PC-3 (cell line): Measurements from ENCODE around the gene PDLIM4. TPM values are rescaled to one million over a fixed set of nuclear protein-coding genes. Genes with fewer than 3 reads are reported as not detected.

Source experiments
- ATAC-seq: fragments of 200-7000 bp; cut with Tn5 transposase; 2 replicates; pipeline ENCODE4 v1.9.1; 2020; ENCODE audit warnings: mild to moderate bottlenecking, moderate library complexity
- BruUV-seq: library from RNA; stranded (reverse); fragments of 400-500 nt; replicated peaks from 2 replicates; lab custom pipeline; 2021; lab: Mats Ljungman, UMichigan
- CTCF ChIA-PET: fragments of 300-600 bp; sonication (Branson Sonifier 250); formaldehyde crosslinking; loops from one replicate; lab custom pipeline; 2022; ENCODE audit warnings: antibody characterized with exemption; lab: Charles Lee
- POLR2A ChIA-PET: fragments of 300-600 bp; sonication (Branson Sonifier 250); formaldehyde crosslinking; loops from one replicate; lab custom pipeline; 2022; ENCODE audit warnings: antibody characterized with exemption; ENCODE audit not compliant: unreplicated experiment; lab: Charles Lee
- DNase-seq: peaks from one replicate; pipeline ENCODE4 v3.0.0-alpha.2; 2015
- H2AFZ ChIP-seq: fragments of 300-600 bp; sonication (generic); 2 replicates; pipeline ENCODE4 v1.6.0; 2016; ENCODE audit warnings: antibody characterized with exemption, low read length
- H3F3A ChIP-seq: fragments of 300-600 bp; sonication (generic); one replicate; pipeline ENCODE4 v1.6.0; 2017; ENCODE audit warnings: antibody characterized with exemption, low read length, control low read depth, mild to moderate bottlenecking; ENCODE audit not compliant: unreplicated experiment
- H3K27ac ChIP-seq: fragments of 300-600 bp; sonication (generic); 2 replicates; pipeline ENCODE4 v1.5.1; 2016; ENCODE audit warnings: mild to moderate bottlenecking, low read length
- H3K27me3 ChIP-seq: fragments of 300-600 bp; sonication (generic); 2 replicates; pipeline ENCODE4 v1.6.1; 2016; ENCODE audit warnings: low read length, mixed read lengths
- H3K36me3 ChIP-seq: fragments of 300-600 bp; sonication (generic); 2 replicates; pipeline ENCODE4 v1.6.1; 2016; ENCODE audit warnings: low read depth, mixed run types, low read length, mixed read lengths
- H3K4me1 ChIP-seq: fragments of 300-600 bp; sonication (generic); 2 replicates; pipeline ENCODE4 v1.5.1; 2016; ENCODE audit warnings: low read length; ENCODE audit not compliant: insufficient read depth
- H3K4me2 ChIP-seq: fragments of 300-600 bp; sonication (generic); 2 replicates; pipeline ENCODE4 v1.6.0; 2016; ENCODE audit warnings: low read length
- H3K4me3 ChIP-seq: fragments of 300-600 bp; sonication (generic); 2 replicates; pipeline ENCODE4 v1.5.1; 2016; ENCODE audit warnings: mild to moderate bottlenecking, low read length, mixed read lengths
- H3K79me2 ChIP-seq: fragments of 300-600 bp; sonication (generic); 2 replicates; pipeline ENCODE4 v1.6.1; 2017; ENCODE audit warnings: low read length, mixed read lengths
- H3K9ac ChIP-seq: fragments of 300-600 bp; sonication (generic); 2 replicates; pipeline ENCODE4 v1.6.0; 2016; ENCODE audit warnings: mild to moderate bottlenecking, low read length
- H3K9me2 ChIP-seq: fragments of 300-600 bp; sonication (generic); replicated peaks from 2 replicates; pipeline ENCODE4 v1.6.1; 2016; ENCODE audit warnings: mixed run types, low read length, mixed read lengths
- H3K9me3 ChIP-seq: fragments of 300-600 bp; sonication (generic); 2 replicates; pipeline ENCODE4 v1.6.1; 2016; ENCODE audit warnings: low read length, mixed read lengths
- H4K20me1 ChIP-seq: fragments of 300-600 bp; sonication (generic); 2 replicates; pipeline ENCODE4 v1.6.1; 2016; ENCODE audit warnings: low read length, mixed read lengths
- CTCF ChIP-seq: fragments of 300-600 bp; sonication (generic); conservative IDR thresholded peaks from 2 replicates; pipeline ENCODE4 v1.5.1; 2017; ENCODE audit warnings: antibody characterized with exemption, low read depth, mild to moderate bottlenecking, low read length
- EZH2 ChIP-seq: fragments of 300-600 bp; sonication (generic); IDR thresholded peaks from one replicate; pipeline ENCODE4 v1.6.1; 2017; ENCODE audit warnings: antibody characterized with exemption, mild to moderate bottlenecking, low read length; ENCODE audit not compliant: unreplicated experiment
- EZH2phosphoT487 ChIP-seq: fragments of 300-600 bp; sonication (generic); IDR thresholded peaks from 2 replicates; pipeline ENCODE4 v1.6.1; 2018; ENCODE audit warnings: mild to moderate bottlenecking, antibody characterized with exemption, low read length, borderline replicate concordance
- intact Hi-C: fragments of 100-400 bp; cut with micrococcal nuclease; formaldehyde crosslinking; loops from 2 replicates; pipeline ENCODE4 v1.9.0; 2023
- total RNA-seq: library from RNA; depleted of rRNA; stranded (reverse); fragments of >200 nt; gene quantifications from 2 replicates; pipeline ENCODE4 v1.2.3, GENCODE V29; 2014

The PDLIM4 gene
- total RNA-seq, 1 experiment from 2014 or later = 27.8 TPM

GRCh38 chr5:132298298-132299212 is 41.1 kb downstream of the PDLIM4 start:
- no peak overlapping the region for H2AFZ ChIP-seq
- ChIA-PET CTCF (no interaction called here), POLR2A (no interaction called here)
- peaks cover 53% of the 10 kb centered on the region for H3K79me2 ChIP-seq
- no peak overlapping the region for H3K9ac ChIP-seq
- H3K36me3 ChIP-seq = no peaks in the 10 kb centered on the region
- no peak overlapping the region for H3K4me2 ChIP-seq
- H3K9me3 ChIP-seq = no peaks in the 10 kb centered on the region
- intact Hi-C loops = loop anchor here (10.0 kb wide), 1 partner anchor 196 kb away; the partner anchor contains the start of gene IRF1
- TF ChIP-seq EZH2 = no peak
- TF ChIP-seq CTCF = no peak
- no peak for TF ChIP-seq EZH2phosphoT487
- ATAC-seq = no peak
- no peaks in the 10 kb centered on the region for H3K27me3 ChIP-seq
- no TSS peak for BruUV-seq
- no peak for DNase-seq
- H3K27ac ChIP-seq = no peak overlapping the region
- H3K9me2 ChIP-seq = no peaks in the 10 kb centered on the region
- peaks cover 13% of the 10 kb centered on the region for H3K4me1 ChIP-seq
- H3F3A ChIP-seq = no peaks in the 10 kb centered on the region
- H3K4me3 ChIP-seq = no peak overlapping the region
- H4K20me1 ChIP-seq = no peaks in the 10 kb centered on the region

- Histone ChIP-seq H2AFZ (no peak overlapping the region), H3K27me3 (no peaks in the 10 kb centered on the region), H4K20me1 (no peaks in the 10 kb centered on the region), H3K4me1 (peaks cover 13% of the 10 kb centered on the region), H3K4me3 (no peak overlapping the region), H3K27ac (no peak overlapping the region), H3K79me2 (peaks cover 47% of the 10 kb centered on the region), H3K9me3 (no peaks in the 10 kb centered on the region), H3K4me2 (no peak overlapping the region), H3K36me3 (no peaks in the 10 kb centered on the region), H3K9me2 (no peaks in the 10 kb centered on the region), H3K9ac (no peak overlapping the region), H3F3A (no peaks in the 10 kb centered on the region)
- no peak for ATAC-seq
- intact Hi-C loops = loop anchor here (10.0 kb wide), 1 partner anchor 195 kb away; the partner anchor contains the start of gene IRF1
- ChIA-PET CTCF (no interaction called here), POLR2A (no interaction called here)
- no TSS peak for BruUV-seq
- TF ChIP-seq CTCF (no peak), EZH2 (no peak), EZH2phosphoT487 (no peak)
- DNase-seq = peak; percentile 31
Observed at GRCh38 chr5:132299917-132300316, 42.4 kb downstream of the PDLIM4 start.
